GM12891 (cell line): Measurements from ENCODE around the gene AXL.

Experiments
- POLR2A ChIP-seq: IDR thresholded peaks from 2 replicates; pipeline ENCODE4 v1.6.1; 2011; ENCODE audit warnings: low read depth, low read length, control low read depth
- POLR2AphosphoS5 ChIP-seq: IDR thresholded peaks from 2 replicates; pipeline ENCODE4 v1.6.1; 2011; ENCODE audit warnings: low read depth, low read length, control low read depth

GRCh38 chr19:41264581-41265394 lies 45.8 kb downstream of the AXL start:
- TF ChIP-seq POLR2AphosphoS5 (peak; percentile 62), POLR2A (peak; percentile 81)
